Measurements from ENCODE around the gene DIO3. TPM values are rescaled to one million over a fixed set of nuclear protein-coding genes. Genes with fewer than 3 reads are reported as not detected.

The DIO3 gene
- total and polyA plus RNA-seq, 2 of the 4 experiments (the other 2 are of a cell fraction): not detected

GRCh38 chr14:101535701-101536207 lies 25.5 kb upstream of the DIO3 start:
- dilution Hi-C loops (cut with HindIII; ENCODE audit: low sequenced_read_pairs, unreplicated experiment): no loop called here
- no TSS peak for BruUV-seq (replicated peaks)

More at GRCh38 chr14:101535701-101536207, 25.5 kb upstream of the DIO3 start:
- Histone ChIP-seq H4K20me1 (ENCODE audit: insufficient read depth, low read length) (no peaks in the 10 kb centered on the region), H2AK5ac (ENCODE audit: low read depth, low read length) (no peak overlapping the region), H3K23ac (ENCODE audit: low read depth, low read length) (no peak overlapping the region), H2BK20ac (ENCODE audit: low read depth, low read length) (no peak overlapping the region), H2BK120ac (ENCODE audit: low read depth, low read length) (no peak overlapping the region), H4K91ac (ENCODE audit: insufficient read depth, low read depth, low read length) (no peak overlapping the region), H3K9me3 (ENCODE audit: control insufficient read depth, insufficient read depth, low read length) (peaks cover 3% of the 10 kb centered on the region; the same call in 1 of the 2 replicates), H3K18ac (ENCODE audit: low read depth, low read length) (no peak overlapping the region), H3K9me1 (ENCODE audit: insufficient read depth, low read length) (no peaks in the 10 kb centered on the region), H3K56ac (ENCODE audit: extremely low read depth, insufficient read depth, low read length) (no peak overlapping the region), H2BK5ac (ENCODE audit: low read depth, low read length, poor library complexity, severe bottlenecking) (no peak overlapping the region), H3K4me1 (ENCODE audit: control insufficient read depth, insufficient read depth, low read length) (no peaks in the 10 kb centered on the region), H3K4me3 (ENCODE audit: insufficient read depth, low read depth, low read length) (no peak overlapping the region), H2AFZ (replicated peaks; ENCODE audit: low read length, poor library complexity) (no peak overlapping the region), H3K4me2 (ENCODE audit: low read depth, low read length) (no peak overlapping the region), H3K4ac (ENCODE audit: low read depth, low read length) (no peak overlapping the region), H2BK15ac (ENCODE audit: low read depth, low read length) (no peak overlapping the region), H3K27ac (ENCODE audit: insufficient read depth, low read length) (no peak overlapping the region), H3K9ac (ENCODE audit: low read depth, low read length) (no peak overlapping the region), H3K27me3 (ENCODE audit: control insufficient read depth, insufficient read depth, low read length) (peaks cover 28% of the 10 kb centered on the region; the same call in 1 of the 2 replicates), H4K5ac (ENCODE audit: low read depth, low read length) (no peak overlapping the region), H2AK9ac (replicated peaks; ENCODE audit: low read depth, low read length, poor library complexity) (no peak overlapping the region), H3K14ac (replicated peaks; ENCODE audit: low read depth, low read length) (no peak overlapping the region), H4K8ac (ENCODE audit: low read depth in 2 of 2, low read length in 2 of 2) (no peak overlapping the region), H3K79me1 (ENCODE audit: low read depth in 1 of 2, low read length in 2 of 2) (no peaks in the 10 kb centered on the region), H3K36me3 (ENCODE audit: control insufficient read depth, insufficient read depth, low read length) (no peaks in the 10 kb centered on the region)
- ChIA-PET CTCF (no interaction called here), POLR2A (ENCODE audit: unreplicated experiment) (no interaction called here)
- intact Hi-C loops (cut with micrococcal nuclease): no loop called here
- TF ChIP-seq BHLHE40 (IDR thresholded peaks at IDR 0.05; ENCODE audit: low read depth, low read length) (no peak), NFE2L2 (IDR thresholded peaks at IDR 0.05; ENCODE audit: low read depth, low read length) (no peak), RFX5 (IDR thresholded peaks at IDR 0.05; ENCODE audit: low read depth, low read length) (no peak), ELK1 (IDR thresholded peaks at IDR 0.05; ENCODE audit: borderline replicate concordance, low read depth, low read length) (no peak), POLR2A (IDR thresholded peaks at IDR 0.05; ENCODE audit: low read depth, low read length) (no peak), CTCF (conservative IDR thresholded peaks at IDR 0.05; ENCODE audit: low read depth, low read length) (no peak), MAZ (IDR thresholded peaks at IDR 0.05; ENCODE audit: borderline replicate concordance, low read depth, low read length) (no peak), SMC3 (IDR thresholded peaks at IDR 0.05; ENCODE audit: low read depth, low read length) (no peak), RAD21 (IDR thresholded peaks at IDR 0.05; ENCODE audit: low read length) (no peak), USF2 (IDR thresholded peaks at IDR 0.05; ENCODE audit: low read depth, low read length) (no peak), CEBPB (IDR thresholded peaks at IDR 0.05; ENCODE audit: low read depth, low read length) (no peak)
- no peak for DNase-seq
- ATAC-seq (ENCODE audit: low read depth): no peak
- WGBS, 2 experiments (ENCODE audit: extremely low coverage in 2 of 2, insufficient read length in 1 of 2): no CpG with 5 or more reads among the region's 8 CpGs
- in situ Hi-C loops (cut with MboI; ENCODE audit: low sequenced_read_pairs): no loop called here

All from IMR-90 (cell line).